ENCODE results near the gene EQTN.
A peak's percentile ranks its signal among the peaks of the same experiment; 100 is the strongest.

Gene EQTN

GRCh38 chr9:27280860-27281259 lies 16.1 kb downstream of the EQTN start:
- no peak for DNase-seq (ENCODE audit: extremely low read depth, insufficient read length)
- peaks cover 1% of the 10 kb centered on the region; the same call in 1 of the 2 replicates for H3K27me3 ChIP-seq (replicated peaks; ENCODE audit: control insufficient read depth, insufficient read depth, low read length)
- TF ChIP-seq CTCF (IDR thresholded peaks at IDR 0.05; ENCODE audit: insufficient read depth, low read length, poor library complexity, severe bottlenecking) = no peak
- H3K4me3 ChIP-seq (replicated peaks; ENCODE audit: low read depth, low read length) = no peak overlapping the region
- H3K36me3 ChIP-seq (ENCODE audit: control insufficient read depth, insufficient read depth, low read length) = no peaks in the 10 kb centered on the region

- Histone ChIP-seq H3K27me3 (replicated peaks; ENCODE audit: control insufficient read depth, insufficient read depth, low read length) (peaks cover 1% of the 10 kb centered on the region; the same call in 1 of the 2 replicates), H3K4me3 (replicated peaks; ENCODE audit: low read depth, low read length) (no peak overlapping the region), H3K36me3 (ENCODE audit: control insufficient read depth, insufficient read depth, low read length) (no peaks in the 10 kb centered on the region)
- TF ChIP-seq CTCF (IDR thresholded peaks at IDR 0.05; ENCODE audit: insufficient read depth, low read length, poor library complexity, severe bottlenecking) = no peak
- DNase-seq (ENCODE audit: extremely low read depth, insufficient read length) = no peak
Observed at GRCh38 chr9:27280249-27280648, 16.7 kb downstream of the EQTN start.

- no peak for TF ChIP-seq CTCF (IDR thresholded peaks at IDR 0.05; ENCODE audit: insufficient read depth, low read length, poor library complexity, severe bottlenecking)
- no peak for DNase-seq (ENCODE audit: extremely low read depth, insufficient read length)
- no peaks in the 10 kb centered on the region for H3K36me3 ChIP-seq (ENCODE audit: control insufficient read depth, insufficient read depth, low read length)
- H3K27me3 ChIP-seq (replicated peaks; ENCODE audit: control insufficient read depth, insufficient read depth, low read length) = peaks cover 1% of the 10 kb centered on the region; the same call in 1 of the 2 replicates
- H3K4me3 ChIP-seq (replicated peaks; ENCODE audit: low read depth, low read length) = no peak overlapping the region
Observed at GRCh38 chr9:27279611-27280010, 17.3 kb downstream of the EQTN start.

GRCh38 chr9:27278374-27278773 lies 18.6 kb downstream of the EQTN start:
- DNase-seq (ENCODE audit: extremely low read depth, insufficient read length) = no peak
- no peak overlapping the region for H3K4me3 ChIP-seq (replicated peaks; ENCODE audit: low read depth, low read length)
- no peak for TF ChIP-seq CTCF (IDR thresholded peaks at IDR 0.05; ENCODE audit: insufficient read depth, low read length, poor library complexity, severe bottlenecking)

GRCh38 chr9:27276193-27277030 lies 20.5 kb downstream of the EQTN start:
- no peaks in the 10 kb centered on the region for H3K36me3 ChIP-seq (ENCODE audit: control insufficient read depth, insufficient read depth, low read length)
- no peak for DNase-seq (ENCODE audit: extremely low read depth, insufficient read length)
- TF ChIP-seq CTCF (IDR thresholded peaks at IDR 0.05; ENCODE audit: insufficient read depth, low read length, poor library complexity, severe bottlenecking) = peak; percentile 66
- H3K27me3 ChIP-seq (replicated peaks; ENCODE audit: control insufficient read depth, insufficient read depth, low read length) = no peaks in the 10 kb centered on the region
- H3K4me3 ChIP-seq (replicated peaks; ENCODE audit: low read depth, low read length) = no peak overlapping the region

More at GRCh38 chr9:27278374-27278773, 18.6 kb downstream of the EQTN start:
- Histone ChIP-seq H3K27me3 (replicated peaks; ENCODE audit: control insufficient read depth, insufficient read depth, low read length) (peaks cover 1% of the 10 kb centered on the region; the same call in 1 of the 2 replicates), H3K36me3 (ENCODE audit: control insufficient read depth, insufficient read depth, low read length) (no peaks in the 10 kb centered on the region)

All from GM06990 (cell line).